Measurements from ENCODE around the gene DNAJC1.
"Not testable (repeated sequence)": the region's sequence is repeated elsewhere in the genome, so short reads cannot be mapped to it uniquely, and the experiment has no call there.

Gene DNAJC1

DNA sequence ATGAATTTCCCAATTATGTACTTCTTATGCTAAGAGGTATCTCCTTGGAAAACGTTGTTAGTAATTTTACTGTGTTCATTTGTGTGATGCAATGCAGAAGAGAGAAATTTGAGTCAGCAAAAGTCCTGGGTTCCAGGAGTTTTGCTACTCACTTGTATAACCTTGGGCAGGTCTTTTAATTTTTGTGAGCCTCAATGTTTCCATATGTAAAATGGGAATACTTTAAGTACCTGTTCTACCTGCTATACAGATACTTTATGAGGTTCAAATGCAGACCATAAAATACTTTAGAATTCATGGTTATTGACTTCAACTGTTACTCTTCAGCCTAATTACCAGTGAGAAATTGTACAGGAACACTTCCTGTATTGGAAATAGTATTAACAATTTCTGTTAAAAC, 284.0 kb downstream of the DNAJC1 start:
- TF ChIP-seq EZH2 (IDR thresholded peaks at IDR 0.05; ENCODE audit: borderline replicate concordance, low read depth, low read length, severe bottlenecking): no peak
- TF ChIP-seq, protein P1, sequence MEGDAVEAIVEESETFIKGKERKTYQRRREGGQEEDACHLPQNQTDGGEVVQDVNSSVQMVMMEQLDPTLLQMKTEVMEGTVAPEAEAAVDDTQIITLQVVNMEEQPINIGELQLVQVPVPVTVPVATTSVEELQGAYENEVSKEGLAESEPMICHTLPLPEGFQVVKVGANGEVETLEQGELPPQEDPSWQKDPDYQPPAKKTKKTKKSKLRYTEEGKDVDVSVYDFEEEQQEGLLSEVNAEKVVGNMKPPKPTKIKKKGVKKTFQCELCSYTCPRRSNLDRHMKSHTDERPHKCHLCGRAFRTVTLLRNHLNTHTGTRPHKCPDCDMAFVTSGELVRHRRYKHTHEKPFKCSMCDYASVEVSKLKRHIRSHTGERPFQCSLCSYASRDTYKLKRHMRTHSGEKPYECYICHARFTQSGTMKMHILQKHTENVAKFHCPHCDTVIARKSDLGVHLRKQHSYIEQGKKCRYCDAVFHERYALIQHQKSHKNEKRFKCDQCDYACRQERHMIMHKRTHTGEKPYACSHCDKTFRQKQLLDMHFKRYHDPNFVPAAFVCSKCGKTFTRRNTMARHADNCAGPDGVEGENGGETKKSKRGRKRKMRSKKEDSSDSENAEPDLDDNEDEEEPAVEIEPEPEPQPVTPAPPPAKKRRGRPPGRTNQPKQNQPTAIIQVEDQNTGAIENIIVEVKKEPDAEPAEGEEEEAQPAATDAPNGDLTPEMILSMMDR (IDR thresholded peaks at IDR 0.05; ENCODE audit: borderline replicate concordance, extremely low read depth, low read length, poor library complexity, severe bottlenecking): no peak

DNA sequence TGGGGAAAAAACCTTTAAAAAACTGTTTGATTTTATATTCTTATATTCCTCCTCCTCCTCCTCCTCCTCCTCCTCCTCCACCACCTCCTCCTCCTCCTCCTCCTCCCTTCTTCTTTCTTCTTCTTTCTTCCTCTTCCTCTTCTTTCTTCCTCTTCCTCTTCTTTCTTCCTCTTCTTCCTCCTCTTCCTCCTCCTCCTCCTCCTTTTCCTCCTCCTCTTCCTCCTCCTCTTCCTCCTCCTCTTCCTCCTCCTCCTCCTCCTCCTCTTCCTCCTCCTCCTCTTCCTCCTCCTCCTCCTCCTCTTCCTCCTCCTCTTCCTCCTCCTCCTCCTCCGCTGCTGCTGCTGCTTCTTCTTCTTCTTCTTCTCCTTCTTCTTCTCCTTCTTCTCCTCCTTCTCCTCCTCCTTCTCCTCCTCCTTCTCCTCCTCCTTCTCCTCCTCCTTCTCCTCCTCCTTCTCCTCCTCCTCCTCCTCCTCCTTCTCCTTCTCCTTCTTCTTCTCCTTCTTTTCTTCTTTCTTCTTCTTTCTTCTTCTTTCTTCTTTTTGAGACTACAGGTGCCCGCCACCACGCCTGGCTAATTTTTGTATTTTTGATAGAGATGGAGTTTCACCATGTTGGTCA, 286.0 kb downstream of the DNAJC1 start:
- not testable (repeated sequence) for DNase-seq; H3K27ac ChIP-seq (ENCODE audit: low read length); H3K27me3 ChIP-seq (ENCODE audit: insufficient read depth, low read length, poor library complexity); H3K9ac ChIP-seq (ENCODE audit: low read depth, low read length); ATAC-seq (ENCODE audit: insufficient read depth, low read depth); H3K4me1 ChIP-seq (ENCODE audit: insufficient read depth, low read length); H3K4me3 ChIP-seq (ENCODE audit: low read depth in 1 of 2, low read length in 2 of 2); H2AFZ ChIP-seq (ENCODE audit: low read depth, low read length); H4K20me1 ChIP-seq (ENCODE audit: insufficient read depth, low read length); H3K79me2 ChIP-seq (ENCODE audit: insufficient read depth, low read length); H3K9me3 ChIP-seq (ENCODE audit: insufficient read depth, low read length, severe bottlenecking); H3K4me2 ChIP-seq (ENCODE audit: insufficient read depth, low read length)
- peaks cover 56% of the 10 kb centered on the region for H3K36me3 ChIP-seq (ENCODE audit: insufficient read depth, low read length)

More for the DNA sequence above, 284.0 kb downstream of the DNAJC1 start:
- Histone ChIP-seq H3K4me1 (ENCODE audit: insufficient read depth, low read length) (peaks cover 14% of the 10 kb centered on the region), H3K79me2 (ENCODE audit: insufficient read depth, low read length) (no peaks in the 10 kb centered on the region), H2AFZ (ENCODE audit: low read depth, low read length) (no peak overlapping the region), H3K27me3 (ENCODE audit: insufficient read depth, low read length, poor library complexity) (no peaks in the 10 kb centered on the region), H4K20me1 (ENCODE audit: insufficient read depth, low read length) (peaks cover 8% of the 10 kb centered on the region), H3K4me2 (ENCODE audit: insufficient read depth, low read length) (no peak overlapping the region), H3K9ac (ENCODE audit: low read depth, low read length) (no peak overlapping the region), H3K36me3 (ENCODE audit: insufficient read depth, low read length) (peaks cover 39% of the 10 kb centered on the region), H3K4me3 (ENCODE audit: low read depth in 1 of 2, low read length in 2 of 2) (no peak overlapping the region), H3K9me3 (ENCODE audit: insufficient read depth, low read length, severe bottlenecking) (no peaks in the 10 kb centered on the region), H3K27ac (ENCODE audit: low read length) (no peak overlapping the region)
- no peak for ATAC-seq (ENCODE audit: insufficient read depth, low read depth)
- no peak for DNase-seq

DNA sequence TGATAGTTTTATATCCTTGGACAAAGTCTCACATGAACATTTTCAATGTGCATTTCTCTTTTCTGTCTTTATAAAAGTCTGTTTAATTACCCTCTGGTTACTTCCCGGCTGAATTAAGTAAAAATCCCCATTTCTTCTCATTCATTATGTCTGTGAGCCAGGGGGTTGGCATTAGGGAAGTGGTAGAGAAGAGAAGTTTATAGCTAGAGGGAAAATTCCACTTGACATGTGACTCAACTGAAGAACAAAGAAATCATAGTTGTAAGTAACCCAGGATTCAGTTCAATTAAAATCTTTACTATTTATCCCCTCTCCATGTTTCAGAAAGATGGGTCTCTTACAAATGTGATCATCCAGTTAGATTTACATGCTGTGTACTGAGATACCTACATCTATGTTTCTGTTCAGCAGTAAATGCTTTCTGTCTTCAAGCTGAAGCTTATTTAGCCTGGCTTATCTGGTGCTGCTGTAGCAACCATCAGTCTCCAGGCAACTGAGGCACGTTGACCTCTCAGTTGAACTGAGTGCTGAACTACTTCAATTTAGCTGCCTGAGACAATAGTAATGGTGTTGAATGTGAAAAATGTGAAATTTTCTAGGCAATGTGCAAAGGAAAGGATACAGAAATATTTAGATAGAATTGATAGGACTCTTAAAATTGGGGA, 287.9 kb downstream of the DNAJC1 start:
- Histone ChIP-seq H3K27ac (ENCODE audit: low read length) (no peak overlapping the region), H3K4me3 (ENCODE audit: low read depth in 1 of 2, low read length in 2 of 2) (no peak overlapping the region), H3K9me3 (ENCODE audit: insufficient read depth, low read length, severe bottlenecking) (no peaks in the 10 kb centered on the region), H3K27me3 (ENCODE audit: insufficient read depth, low read length, poor library complexity) (no peaks in the 10 kb centered on the region), H3K4me1 (ENCODE audit: insufficient read depth, low read length) (no peaks in the 10 kb centered on the region), H3K4me2 (ENCODE audit: insufficient read depth, low read length) (no peak overlapping the region), H3K9ac (ENCODE audit: low read depth, low read length) (no peak overlapping the region), H2AFZ (ENCODE audit: low read depth, low read length) (no peak overlapping the region), H3K79me2 (ENCODE audit: insufficient read depth, low read length) (peaks cover 4% of the 10 kb centered on the region; the same call in 1 of the 2 replicates), H3K36me3 (ENCODE audit: insufficient read depth, low read length) (peaks cover 63% of the 10 kb centered on the region), H4K20me1 (ENCODE audit: insufficient read depth, low read length) (peaks cover 13% of the 10 kb centered on the region)
- ATAC-seq (ENCODE audit: insufficient read depth, low read depth) (no peak), DNase-seq (no peak)
- TF ChIP-seq, protein P1 (IDR thresholded peaks at IDR 0.05; ENCODE audit: borderline replicate concordance, extremely low read depth, low read length, poor library complexity, severe bottlenecking): no peak
- no peak for TF ChIP-seq EZH2 (IDR thresholded peaks at IDR 0.05; ENCODE audit: borderline replicate concordance, low read depth, low read length, severe bottlenecking)

DNA sequence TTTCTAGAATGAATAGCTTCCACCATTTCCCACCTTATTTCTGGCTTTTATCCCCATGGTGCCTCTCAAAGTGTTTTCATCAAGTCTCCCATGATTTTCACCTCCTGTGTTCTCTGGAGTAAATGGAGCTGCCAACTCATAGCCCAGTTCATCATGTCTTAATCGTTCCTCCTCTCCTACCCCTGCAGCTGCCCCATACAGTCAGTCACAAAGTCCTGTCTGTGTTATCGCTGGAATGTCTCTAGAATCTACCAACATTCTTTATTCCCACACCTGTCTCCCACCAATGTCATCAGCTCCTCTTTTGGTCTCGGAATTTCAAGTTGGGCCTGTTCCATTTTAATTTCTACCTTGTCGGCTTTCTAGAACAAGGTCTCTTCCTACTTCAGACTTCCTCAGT, 290.6 kb downstream of the DNAJC1 start:
- DNase-seq: no peak
- Histone ChIP-seq H3K4me3 (ENCODE audit: low read depth in 1 of 2, low read length in 2 of 2) (no peak overlapping the region), H3K36me3 (ENCODE audit: insufficient read depth, low read length) (peaks cover 57% of the 10 kb centered on the region)

More for the DNA sequence above, 290.6 kb downstream of the DNAJC1 start:
- Histone ChIP-seq H3K9me3 (ENCODE audit: insufficient read depth, low read length, severe bottlenecking) (no peaks in the 10 kb centered on the region), H3K9ac (ENCODE audit: low read depth, low read length) (no peak overlapping the region), H2AFZ (ENCODE audit: low read depth, low read length) (no peak overlapping the region), H3K4me2 (ENCODE audit: insufficient read depth, low read length) (no peak overlapping the region), H3K27ac (ENCODE audit: low read length) (no peak overlapping the region), H4K20me1 (ENCODE audit: insufficient read depth, low read length) (peaks cover 16% of the 10 kb centered on the region), H3K4me1 (ENCODE audit: insufficient read depth, low read length) (no peaks in the 10 kb centered on the region), H3K27me3 (ENCODE audit: insufficient read depth, low read length, poor library complexity) (no peaks in the 10 kb centered on the region), H3K79me2 (ENCODE audit: insufficient read depth, low read length) (peaks cover 7% of the 10 kb centered on the region)
- TF ChIP-seq, protein P1 (IDR thresholded peaks at IDR 0.05; ENCODE audit: borderline replicate concordance, extremely low read depth, low read length, poor library complexity, severe bottlenecking): no peak
- TF ChIP-seq EZH2 (IDR thresholded peaks at IDR 0.05; ENCODE audit: borderline replicate concordance, low read depth, low read length, severe bottlenecking): no peak
- ATAC-seq (ENCODE audit: insufficient read depth, low read depth): no peak
